ENCODE measurements around the gene SDSL. TPM values are rescaled to one million over a fixed set of nuclear protein-coding genes. Genes with fewer than 3 reads are reported as not detected.

SDSL gene
- total RNA-seq, 4 donors from 2014 or later, result 0.91 to 1.4 (median 0.98) TPM; not detected in 1

- Histone ChIP-seq H3K4me3 (no peak overlapping the region), H3K4me1 (peaks cover 0 to 10% of the 10 kb centered on the region in 2 donors), H3K27me3 (peaks cover 2 to 10% (median 5%) of the 10 kb centered on the region in 3 donors), H3K9me3 (no peaks in the 10 kb centered on the region), H3K36me3 (no peaks in the 10 kb centered on the region), H3K27ac (no peak overlapping the region)
- intact Hi-C loops (cut with DNase I; ENCODE audit: low total_unique reads), result no loop called here
- ATAC-seq (no peak), DNase-seq (no peak)
- TF ChIP-seq POLR2A (IDR thresholded peaks at IDR 0.05), result no peak
- no peak for TF ChIP-seq CTCF (IDR thresholded peaks at IDR 0.05 in 4 of 5, conservative IDR thresholded peaks at IDR 0.05 in 1 of 5)
- in situ Hi-C loops (cut with MboI; ENCODE audit: low sequenced_read_pairs in 4 of 4), result no loop called here
These were observed 20.8 kb upstream of the SDSL start for GRCh38 chr12:113401066-113402000.

GRCh38 chr12:113402586-113403260 lies 19.5 kb upstream of the SDSL start:
- Histone ChIP-seq H3K4me3 (no peak overlapping the region), H3K4me1 (peaks cover 0 to 14% of the 10 kb centered on the region in 2 donors), H3K36me3 (no peaks in the 10 kb centered on the region), H3K27ac (no peak overlapping the region), H3K27me3 (peaks cover 2 to 5% (median 3%) of the 10 kb centered on the region in 3 donors), H3K9me3 (no peaks in the 10 kb centered on the region)
- TF ChIP-seq CTCF (IDR thresholded peaks at IDR 0.05 in 4 of 5, conservative IDR thresholded peaks at IDR 0.05 in 1 of 5), result no peak
- in situ Hi-C loops (cut with MboI; ENCODE audit: low sequenced_read_pairs in 4 of 4) (no loop called here), intact Hi-C loops (cut with DNase I; ENCODE audit: low total_unique reads) (no loop called here)
- no peak for ATAC-seq
- no peak for DNase-seq

- intact Hi-C loops (cut with DNase I; ENCODE audit: low total_unique reads), result no loop called here
- no peak for TF ChIP-seq POLR2A (IDR thresholded peaks at IDR 0.05)
- no peak for TF ChIP-seq CTCF (IDR thresholded peaks at IDR 0.05 in 4 of 5, conservative IDR thresholded peaks at IDR 0.05 in 1 of 5)
- no peak for ATAC-seq
- Histone ChIP-seq H3K4me3 (peak within 1 kb of the TSS in 1 of 4 donors; percentile 7), H3K27me3 (peaks cover 0 to 2% (median 0%) of the 10 kb centered on the region in 3 donors), H3K36me3 (no peaks in the 10 kb centered on the region), H3K9me3 (no peaks in the 10 kb centered on the region), H3K27ac (no peak within 1 kb of the TSS), H3K4me1 (peaks cover 0 to 19% of the 10 kb centered on the region in 2 donors)
- DNase-seq, result peak in 1 of 2 donors; percentile 34
- in situ Hi-C loops (cut with MboI; ENCODE audit: low sequenced_read_pairs in 4 of 4), result no loop called here
These were observed 18.5 kb upstream of the SDSL start, which contains the start of gene SDS for GRCh38 chr12:113403435-113404415. Gene SDS, minus strand, starts transcription at chr12:113403887. Its CDS starts 4,179 bp downstream, at chr12:113399708.

- intact Hi-C loops (cut with DNase I; ENCODE audit: low total_unique reads), result no loop called here
- no peak for ATAC-seq
These were observed 16.5 kb upstream of the SDSL start for GRCh38 chr12:113405694-113406093.

More at GRCh38 chr12:113405694-113406093, 16.5 kb upstream of the SDSL start:
- no peak overlapping the region for H3K27ac ChIP-seq
- no peaks in the 10 kb centered on the region for H3K36me3 ChIP-seq
- in situ Hi-C loops (cut with MboI; ENCODE audit: low sequenced_read_pairs in 4 of 4), result no loop called here
- DNase-seq, result no peak
- peaks cover 0 to 19% of the 10 kb centered on the region in 2 donors for H3K4me1 ChIP-seq
- TF ChIP-seq CTCF (IDR thresholded peaks at IDR 0.05 in 4 of 5, conservative IDR thresholded peaks at IDR 0.05 in 1 of 5) (no peak), POLR2A (IDR thresholded peaks at IDR 0.05) (no peak)
- H3K27me3 ChIP-seq, result peaks cover 0 to 2% (median 0%) of the 10 kb centered on the region in 3 donors
- no peak overlapping the region for H3K4me3 ChIP-seq
- no peaks in the 10 kb centered on the region for H3K9me3 ChIP-seq

Data from gastrocnemius medialis (tissue), 4 donors.